ENCODE results near the gene STRN4. TPM values are rescaled to one million over a fixed set of nuclear protein-coding genes. Genes with fewer than 3 reads are reported as not detected.

STRN4 gene
- 75.8 to 92.0 TPM (median 86.2 TPM) in 5 replicates for total RNA-seq (2022; extraction: Qiagen RNA extraction)

GRCh38 chr19:46746281-46747057, at the start of gene STRN4:
Gene STRN4, minus strand, starts transcription at chr19:46746450. Its CDS starts 20 bp downstream, at chr19:46746430.

GRCh38 chr19:46788262-46788967, 42.2 kb upstream of the STRN4 start, which contains the start of gene SLC1A5:
Gene SLC1A5, minus strand, starts transcription at chr19:46788594. Its CDS starts 629 bp downstream, at chr19:46787965.

GRCh38 chr19:46745521-46746280, 549 bp downstream of the STRN4 start, which contains the start of gene FKRP:
Gene FKRP, plus strand, starts transcription at chr19:46746057. Its CDS starts 9,394 bp downstream, at chr19:46755451.

GRCh38 chr19:46717034-46717715, 29.1 kb downstream of the STRN4 start, which contains the start of gene PRKD2:
Gene PRKD2, minus strand, starts transcription at chr19:46717114. Its CDS starts 744 bp downstream, at chr19:46716370.

Other genes with a start within 250 kb of the STRN4 start
- 202 to 250 TPM (median 232 TPM) in 5 replicates for gene CALM3, start 145.1 kb downstream of the STRN4 start, total RNA-seq (2022; extraction: Qiagen RNA extraction)
- gene PTGIR, start 121.4 kb downstream of the STRN4 start, total RNA-seq (2022; extraction: Qiagen RNA extraction) = 0.03 to 0.09 TPM in 2 of 5 replicates, not detected in the others
- gene GNG8, start 110.2 kb downstream of the STRN4 start, total RNA-seq (2022; extraction: Qiagen RNA extraction) = not detected in 5 replicates
- 0.22 to 0.36 TPM (median 0.28 TPM) in 5 replicates for gene DACT3, start 85.3 kb downstream of the STRN4 start, total RNA-seq (2022; extraction: Qiagen RNA extraction)
- gene PRKD2, start 29.3 kb downstream of the STRN4 start, total RNA-seq (2022; extraction: Qiagen RNA extraction) = 21.8 to 30.0 TPM (median 27.1 TPM) in 5 replicates
- gene FKRP, start 393 bp downstream of the STRN4 start, total RNA-seq (2022; extraction: Qiagen RNA extraction) = 18.3 to 19.9 TPM (median 19.0 TPM) in 5 replicates
- 207 to 241 TPM (median 213 TPM) in 5 replicates for gene SLC1A5, start 42.1 kb upstream of the STRN4 start, total RNA-seq (2022; extraction: Qiagen RNA extraction)
- gene AP2S1, start 104.4 kb upstream of the STRN4 start, total RNA-seq (2022; extraction: Qiagen RNA extraction) = 233 to 318 TPM (median 306 TPM) in 5 replicates
- gene ARHGAP35, start 114.5 kb upstream of the STRN4 start, total RNA-seq (2022; extraction: Qiagen RNA extraction) = 24.5 to 30.3 TPM (median 28.2 TPM) in 5 replicates